ENCODE results near the gene DNAH14. TPM values are rescaled to one million over a fixed set of nuclear protein-coding genes. Genes with fewer than 3 reads are reported as not detected.

DNAH14 gene
- total and polyA plus RNA-seq, 2 of the 4 experiments (the other 2 are of a cell fraction), result 2.7 to 3.6 TPM

GRCh38 chr1:225423518-225423855, 494.0 kb downstream of the DNAH14 start:
- no peak overlapping the region for H3K18ac ChIP-seq (ENCODE audit: low read depth, low read length)
- H3K14ac ChIP-seq (replicated peaks; ENCODE audit: low read depth, low read length), result peak overlapping the region; percentile 24
- peak overlapping the region; percentile 51 for H3K4ac ChIP-seq (ENCODE audit: low read depth, low read length)
- no TSS peak for BruUV-seq (replicated peaks)
- H3K4me1 ChIP-seq (ENCODE audit: control insufficient read depth, insufficient read depth, low read length), result peaks cover 16% of the 10 kb centered on the region
- no CpG with 5 or more reads among the region's 2 CpGs for WGBS, 2 experiments (ENCODE audit: extremely low coverage in 2 of 2, insufficient read length in 1 of 2)
- H3K23ac ChIP-seq (ENCODE audit: low read depth, low read length), result peak overlapping the region; percentile 47
- DNase-seq (no peak), ATAC-seq (ENCODE audit: low read depth) (no peak)
- H2AK5ac ChIP-seq (ENCODE audit: low read depth, low read length), result 0 out of 2 replicates have a peak overlapping the region, but pooled peaks have one; percentile 40
- intact Hi-C loops (cut with micrococcal nuclease), result no loop called here
- no peak overlapping the region for H3K56ac ChIP-seq (ENCODE audit: extremely low read depth, insufficient read depth, low read length)
- peaks cover 26 to 53% of the 10 kb centered on the region in 2 experiments for H3K79me1 ChIP-seq (ENCODE audit: low read depth in 1 of 2, low read length in 2 of 2)
- POLR2A ChIA-PET (ENCODE audit: unreplicated experiment), result no interaction called here
- no peaks in the 10 kb centered on the region for H3K9me3 ChIP-seq (ENCODE audit: control insufficient read depth, insufficient read depth, low read length)
- no peak overlapping the region for H2AFZ ChIP-seq (replicated peaks; ENCODE audit: low read length, poor library complexity)
- H2AK9ac ChIP-seq (replicated peaks; ENCODE audit: low read depth, low read length, poor library complexity), result no peak overlapping the region
- peak overlapping the region; percentile 18; the same call in 1 of the 2 replicates for H3K4me2 ChIP-seq (ENCODE audit: low read depth, low read length)
- H3K4me3 ChIP-seq (ENCODE audit: insufficient read depth, low read depth, low read length), result no peak overlapping the region
- no peak overlapping the region for H2BK120ac ChIP-seq (ENCODE audit: low read depth, low read length)
- in situ Hi-C loops (cut with MboI; ENCODE audit: low sequenced_read_pairs), result loop anchor here (25.0 kb wide), 1 partner anchor 936 kb away; no protein-coding TSS in a partner anchor
- H3K27me3 ChIP-seq (ENCODE audit: control insufficient read depth, insufficient read depth, low read length), result no peaks in the 10 kb centered on the region
- H3K27ac ChIP-seq (ENCODE audit: insufficient read depth, low read length), result no peak overlapping the region
- TF ChIP-seq NFE2L2 (IDR thresholded peaks at IDR 0.05; ENCODE audit: low read depth, low read length) (no peak), CTCF (conservative IDR thresholded peaks at IDR 0.05; ENCODE audit: low read depth, low read length) (no peak), SMC3 (IDR thresholded peaks at IDR 0.05; ENCODE audit: low read depth, low read length) (no peak), MAFK (IDR thresholded peaks at IDR 0.05; ENCODE audit: low read depth, low read length) (no peak)
- TF ChIP-seq, protein P1, sequence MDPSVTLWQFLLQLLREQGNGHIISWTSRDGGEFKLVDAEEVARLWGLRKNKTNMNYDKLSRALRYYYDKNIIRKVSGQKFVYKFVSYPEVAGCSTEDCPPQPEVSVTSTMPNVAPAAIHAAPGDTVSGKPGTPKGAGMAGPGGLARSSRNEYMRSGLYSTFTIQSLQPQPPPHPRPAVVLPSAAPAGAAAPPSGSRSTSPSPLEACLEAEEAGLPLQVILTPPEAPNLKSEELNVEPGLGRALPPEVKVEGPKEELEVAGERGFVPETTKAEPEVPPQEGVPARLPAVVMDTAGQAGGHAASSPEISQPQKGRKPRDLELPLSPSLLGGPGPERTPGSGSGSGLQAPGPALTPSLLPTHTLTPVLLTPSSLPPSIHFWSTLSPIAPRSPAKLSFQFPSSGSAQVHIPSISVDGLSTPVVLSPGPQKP (IDR thresholded peaks at IDR 0.05; ENCODE audit: borderline replicate concordance, low read depth, low read length), result no peak
- H4K5ac ChIP-seq (ENCODE audit: low read depth, low read length), result peak overlapping the region; percentile 69; the same call in 1 of the 2 replicates
- H3K36me3 ChIP-seq (ENCODE audit: control insufficient read depth, insufficient read depth, low read length), result peaks cover 4% of the 10 kb centered on the region
- dilution Hi-C loops (cut with HindIII; ENCODE audit: low sequenced_read_pairs, unreplicated experiment), result no loop called here
- peak overlapping the region; percentile 21 for H2BK5ac ChIP-seq (ENCODE audit: low read depth, low read length, poor library complexity, severe bottlenecking)
- peaks cover 12% of the 10 kb centered on the region for H3K9me1 ChIP-seq (ENCODE audit: insufficient read depth, low read length)
- no peak overlapping the region for H2BK20ac ChIP-seq (ENCODE audit: low read depth, low read length)
- H2BK15ac ChIP-seq (ENCODE audit: low read depth, low read length), result no peak overlapping the region
- H4K8ac ChIP-seq (ENCODE audit: low read depth in 2 of 2, low read length in 2 of 2), result no peak overlapping the region; a peak in 1 of 4 replicates
- peaks cover 31% of the 10 kb centered on the region; the same call in 1 of the 2 replicates for H4K20me1 ChIP-seq (ENCODE audit: insufficient read depth, low read length)
- no peak overlapping the region for H3K9ac ChIP-seq (ENCODE audit: low read depth, low read length)
- no peak overlapping the region; the same call in 1 of the 2 replicates for H4K91ac ChIP-seq (ENCODE audit: insufficient read depth, low read depth, low read length)
- CTCF ChIA-PET, result interaction anchor here (1.5 kb wide), 1 partner anchor 51 kb away, joined by 3 read pairs; no protein-coding TSS in a partner anchor

All from IMR-90 (cell line).